GM18861 (cell line): ENCODE data around the gene PODXL.

Experiments used
- ATAC-seq: cut with Tn5 transposase; IDR thresholded peaks from one replicate; pipeline ENCODE4 v1.9.1; 2021; ENCODE audit not compliant: unreplicated experiment

The PODXL gene

DNA sequence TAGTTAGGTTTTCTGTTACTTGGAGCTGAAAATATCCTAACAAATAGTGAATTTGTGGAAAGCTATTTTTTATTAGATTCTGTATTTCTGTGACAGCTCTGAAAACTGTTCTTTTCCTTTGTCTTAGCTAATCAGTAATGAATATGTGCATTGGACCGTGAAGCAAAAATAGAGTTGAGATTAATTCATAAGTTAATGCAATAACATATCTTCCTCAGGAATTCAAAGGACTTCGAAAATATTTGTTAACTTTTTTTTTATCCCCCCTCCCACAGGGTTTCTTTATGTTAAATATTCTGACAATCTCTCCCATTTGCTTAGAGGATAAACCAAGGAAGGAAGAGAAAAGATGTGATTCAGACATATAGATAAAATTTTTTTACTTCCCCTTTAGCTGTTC is 101.4 kb downstream of the PODXL start:
- ATAC-seq, result no peak

DNA sequence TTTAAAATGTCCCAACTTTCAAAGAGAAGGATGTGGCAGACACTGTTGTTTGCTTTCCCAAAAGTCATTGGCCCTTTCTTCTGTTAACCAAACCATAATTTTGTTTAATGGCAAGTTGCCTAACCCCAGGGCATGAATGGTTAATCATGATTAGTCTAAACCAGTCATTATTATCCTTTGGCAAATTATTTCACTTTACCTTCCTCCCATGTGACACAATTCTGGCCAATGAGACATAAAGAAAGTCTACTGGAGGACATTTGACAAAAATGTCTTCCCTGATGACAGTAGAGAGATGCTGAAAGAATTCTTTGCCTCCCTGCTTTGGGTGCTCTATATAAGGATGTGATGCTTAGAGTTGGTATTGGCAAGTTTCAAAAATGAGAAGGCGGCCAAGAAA is 101.9 kb downstream of the PODXL start:
- no peak for ATAC-seq
